HG03196 (cell line): ENCODE data around the gene DOCK6.
"Not testable (repeated sequence)": the region's sequence is repeated elsewhere in the genome, so short reads cannot be mapped to it uniquely, and the experiment has no call there.

ENCODE experiments used
- ATAC-seq: cut with Tn5 transposase; IDR thresholded peaks from one replicate; pipeline ENCODE4 v1.9.1; 2021; ENCODE audit not compliant: unreplicated experiment

Gene DOCK6

GRCh38 chr19:11199517-11199916 is 62.8 kb downstream of the DOCK6 start:
- no peak for ATAC-seq

- ATAC-seq, result no peak
Observed at GRCh38 chr19:11198769-11199424, 63.4 kb downstream of the DOCK6 start.

GRCh38 chr19:11198175-11198534 is 64.2 kb downstream of the DOCK6 start:
- ATAC-seq, result no peak

GRCh38 chr19:11197291-11198174 is 64.8 kb downstream of the DOCK6 start, which contains the start of gene KANK2:
TSS of gene KANK2 (minus strand) at chr19:11197545. CDS start at chr19:11194511, 3,034 bp downstream.
- ATAC-seq, result peak; percentile 61

- ATAC-seq, result no peak
Observed at GRCh38 chr19:11196406-11197287, 65.7 kb downstream of the DOCK6 start.

GRCh38 chr19:11195681-11196080 is 66.6 kb downstream of the DOCK6 start:
- no peak for ATAC-seq

GRCh38 chr19:11194656-11195558 is 67.4 kb downstream of the DOCK6 start:
- no peak for ATAC-seq

GRCh38 chr19:11194173-11194572 is 68.2 kb downstream of the DOCK6 start:
- ATAC-seq, result no peak

GRCh38 chr19:11192957-11193939 is 69.1 kb downstream of the DOCK6 start:
- no peak for ATAC-seq

- no peak for ATAC-seq
Observed at GRCh38 chr19:11191934-11192333, 70.4 kb downstream of the DOCK6 start.

GRCh38 chr19:11191273-11191755 is 71.0 kb downstream of the DOCK6 start:
- ATAC-seq, result no peak

- no peak for ATAC-seq
Observed at GRCh38 chr19:11190501-11190900, 71.8 kb downstream of the DOCK6 start.

GRCh38 chr19:11187441-11187840 is 74.9 kb downstream of the DOCK6 start:
- no peak for ATAC-seq

- ATAC-seq, result no peak
Observed at GRCh38 chr19:11182994-11183393, 79.3 kb downstream of the DOCK6 start.

GRCh38 chr19:11181488-11181887 is 80.8 kb downstream of the DOCK6 start:
- ATAC-seq, result no peak

GRCh38 chr19:11180975-11181374 is 81.3 kb downstream of the DOCK6 start:
- ATAC-seq, result not testable (repeated sequence)

- ATAC-seq, result no peak
Observed at GRCh38 chr19:11180346-11180745, 82.0 kb downstream of the DOCK6 start.

GRCh38 chr19:11179716-11180297 is 82.5 kb downstream of the DOCK6 start:
- ATAC-seq, result no peak

GRCh38 chr19:11179145-11179465 is 83.2 kb downstream of the DOCK6 start:
- not testable (repeated sequence) for ATAC-seq
